Heart right ventricle (tissue), 16 donors: ENCODE data around the gene PEMT. TPM values are rescaled to one million over a fixed set of nuclear protein-coding genes. Genes with fewer than 3 reads are reported as not detected.
"Not testable (repeated sequence)": the region's sequence is repeated elsewhere in the genome, so short reads cannot be mapped to it uniquely, and the experiment has no call there.

ENCODE experiments used
- ATAC-seq, 8 donors: fragments of 200-7000 bp; cut with Tn5 transposase; one replicate each; pipeline ENCODE4 v1.9.1; 2020; ENCODE audit warnings: mild to moderate bottlenecking in 8 of 8, moderate library complexity in 8 of 8, moderate number of reproducible peaks in 1 of 8
- DNase-seq, 2 donors: peaks; one replicate each; pipeline ENCODE4 v3.0.0-alpha.2; 2020
- H3K27ac ChIP-seq, 10 donors: fragments of 200-600 bp; sonication (generic) in 2 of 10; one replicate each; pipeline versions ENCODE4 v1.5.0 to v1.8.0; 2020 to 2022; ENCODE audit warnings: mild to moderate bottlenecking in 3 of 10
- H3K27me3 ChIP-seq, 7 donors: fragments of 200-600 bp; one replicate each; pipeline ENCODE4 v1.8.0; 2021 to 2022; ENCODE audit warnings: mild to moderate bottlenecking in 2 of 7
- H3K36me3 ChIP-seq, 9 donors: fragments of 200-600 bp; sonication (generic) in 1 of 9; one replicate each; pipeline versions ENCODE4 v1.5.0 to v1.8.0; 2020 to 2022; ENCODE audit warnings: mild to moderate bottlenecking in 2 of 9
- H3K4me1 ChIP-seq, 9 donors: fragments of 200-600 bp; sonication (generic) in 1 of 9; one replicate each; pipeline versions ENCODE4 v1.5.0 to v1.8.0; 2020 to 2022; ENCODE audit warnings: mild to moderate bottlenecking in 4 of 9
- H3K4me3 ChIP-seq, 10 donors: fragments of 200-600 bp; sonication (generic) in 2 of 10; one replicate each; pipeline versions ENCODE4 v1.5.0 to v1.8.0; 2020 to 2022; ENCODE audit warnings: mild to moderate bottlenecking in 7 of 10, moderate library complexity in 2 of 10
- H3K9me3 ChIP-seq, 11 donors: fragments of 200-600 bp in 10 of 11; sonication (generic) in 2 of 11; one replicate each; pipeline versions ENCODE4 v1.5.0 to v1.8.0; 2013 to 2022; ENCODE audit warnings: mild to moderate bottlenecking in 2 of 11, control low read depth in 1 of 11, moderate library complexity in 1 of 11
- WGBS, 2 donors: extraction: QIAGEN DNeasy Blood & Tissue Kit; methylation state at CpG; one replicate each; pipeline ENCODE4 v1.1.7; 2013; ENCODE audit warnings: inconsistent platforms in 1 of 2; 5-methylcytosine and 5-hydroxymethylcytosine counted together
- intact Hi-C, 10 donors: fragments of 100-400 bp; cut with DNase I; formaldehyde crosslinking; loops; one replicate each; pipeline versions ENCODE4 v1.11.1 to v1.14.2; 2022
- polyA plus RNA-seq, 2 donors: library from polyadenylated mRNA; stranded (reverse); fragments of 200-250 nt; gene quantifications; one replicate each; pipeline ENCODE4 v1.2.3, GENCODE V29; 2013
- total RNA-seq, 10 donors: library from RNA; stranded (reverse); fragmentation: NEBNext Ultra II Directional in 3 of 10; extraction: Animal tissue kit (Norgen Biotek cat#: 25700) in 3 of 10; gene quantifications; one replicate each; pipeline versions ENCODE4 v1.2.1 to v1.2.4, GENCODE V29; 2021 to 2023
- TF ChIP-seq, protein P1 (sequence below), 9 donors: fragments of 200-600 bp; sonication (generic) in 2 of 9; IDR thresholded peaks; one replicate each; pipeline versions ENCODE4 v1.5.0 to v1.8.0; 2021 to 2022; ENCODE audit warnings: antibody characterized with exemption in 9 of 9, mild to moderate bottlenecking in 5 of 9, moderate library complexity in 1 of 9
- donor health status: Arrhythmogenic right ventricular cardiomyopathy.
- donor health status: ischemic (EF 13 %, LVEDD 7.1; RV severe dilation, severe dysfunction).
- donor health status: healthy with polysubstance abuse.
- donor health status: DM: no; HTN: yes; CAD: no.
- donor health status: DM: no; HTN: no; CAD: no.
- donor health status: ischemic (EF 25% LVEDD 6.9; RV normal size, moderate dysfunction).
- donor health status: ischemic (EF 25% LVEDD 5.7; RV mildly dilated, moderate dysfunction).
- donor health status: healthy.
- donor health status: DM: yes; HTN: yes; CAD: no.
- donor health status: Ischemic cardiomyopathy.
- donor health status: ischemic (EF 35%, LVEDD 5.7; RV mildly dilated, moderate dysfunction).
- donor health status: nonischemic (EF 11% LVEDD 7.7; RV severe dilation, severe dysfunction).
- donor health status: DM: yes; HTN: yes; CAD: no.
- donor health status: PGD.
- donor health status: ischemic (EF 29% LVEDD 5.4; RV normal size, mild dysfunction).
- donor health status: nonischemic (EF 23%, LVEDD 6.1; RV moderate dilation, normal function).

Gene PEMT
- total and polyA plus RNA-seq, 12 donors = 13.5 to 55.2 (median 22.0) TPM

DNA sequence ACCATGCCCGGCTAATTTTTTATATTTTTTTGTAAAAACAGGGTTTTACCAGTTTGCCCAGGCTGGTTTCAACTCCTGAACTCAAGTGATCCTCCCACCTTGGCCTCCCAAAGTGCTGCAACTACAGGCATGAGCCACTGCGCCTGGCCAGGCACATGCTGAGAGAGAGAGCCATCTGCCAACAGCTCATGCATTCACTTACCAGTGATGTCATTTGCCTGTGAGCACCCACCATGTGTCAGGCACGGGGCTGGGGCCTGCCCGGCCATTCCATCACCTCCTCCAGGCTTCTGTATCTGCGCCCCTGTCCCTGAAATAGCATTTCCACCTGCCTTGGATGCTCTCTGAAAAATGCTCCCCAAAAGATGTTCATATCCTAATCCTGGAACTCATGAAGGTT is 43.6 kb upstream of the PEMT start:
- Histone ChIP-seq H3K4me1 (peaks cover 0 to 12% (median 0%) of the 10 kb centered on the region in 9 donors), H3K27ac (no peak overlapping the region), H3K9me3 (peaks cover 0 to 9% (median 0%) of the 10 kb centered on the region in 11 donors), H3K27me3 (no peaks in the 10 kb centered on the region), H3K36me3 (no peaks in the 10 kb centered on the region), H3K4me3 (no peak overlapping the region)
- TF ChIP-seq, protein P1, sequence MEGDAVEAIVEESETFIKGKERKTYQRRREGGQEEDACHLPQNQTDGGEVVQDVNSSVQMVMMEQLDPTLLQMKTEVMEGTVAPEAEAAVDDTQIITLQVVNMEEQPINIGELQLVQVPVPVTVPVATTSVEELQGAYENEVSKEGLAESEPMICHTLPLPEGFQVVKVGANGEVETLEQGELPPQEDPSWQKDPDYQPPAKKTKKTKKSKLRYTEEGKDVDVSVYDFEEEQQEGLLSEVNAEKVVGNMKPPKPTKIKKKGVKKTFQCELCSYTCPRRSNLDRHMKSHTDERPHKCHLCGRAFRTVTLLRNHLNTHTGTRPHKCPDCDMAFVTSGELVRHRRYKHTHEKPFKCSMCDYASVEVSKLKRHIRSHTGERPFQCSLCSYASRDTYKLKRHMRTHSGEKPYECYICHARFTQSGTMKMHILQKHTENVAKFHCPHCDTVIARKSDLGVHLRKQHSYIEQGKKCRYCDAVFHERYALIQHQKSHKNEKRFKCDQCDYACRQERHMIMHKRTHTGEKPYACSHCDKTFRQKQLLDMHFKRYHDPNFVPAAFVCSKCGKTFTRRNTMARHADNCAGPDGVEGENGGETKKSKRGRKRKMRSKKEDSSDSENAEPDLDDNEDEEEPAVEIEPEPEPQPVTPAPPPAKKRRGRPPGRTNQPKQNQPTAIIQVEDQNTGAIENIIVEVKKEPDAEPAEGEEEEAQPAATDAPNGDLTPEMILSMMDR (IDR thresholded peaks at IDR 0.05) = no peak
- DNase-seq (no peak), ATAC-seq (no peak)
- intact Hi-C loops = loop anchor here in 1 of 10 donors (10.0 kb wide), 1 partner anchor 130 kb away; no protein-coding TSS in a partner anchor
- 92 to 93% methylated on average over 5 of the region's 5 CpGs for WGBS, 2 donors

DNA sequence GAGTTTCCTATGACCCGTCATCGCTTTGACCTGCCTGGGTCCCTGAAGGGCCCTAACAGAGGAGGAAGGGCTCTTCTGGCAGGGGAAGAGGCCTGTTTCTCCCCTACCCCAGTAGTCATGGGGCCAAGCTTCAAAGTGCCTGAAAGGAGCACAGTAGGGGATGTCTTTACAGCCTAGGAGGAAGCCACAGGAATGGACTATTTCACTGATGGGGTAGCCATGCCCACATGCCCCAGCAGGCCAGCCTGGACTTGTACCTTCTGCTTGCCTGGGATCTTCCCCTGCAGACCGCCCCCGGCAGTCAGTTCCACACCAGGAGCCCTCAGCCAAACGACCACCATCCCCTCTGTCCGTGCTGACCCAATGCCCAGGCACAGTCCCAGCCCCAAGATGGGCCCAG is 41.8 kb upstream of the PEMT start:
- intact Hi-C loops = loop anchor here in 1 of 10 donors (10.0 kb wide), 1 partner anchor 129 kb away; no protein-coding TSS in a partner anchor
- TF ChIP-seq, protein P1 (IDR thresholded peaks at IDR 0.05) = no peak
- Histone ChIP-seq H3K36me3 (no peaks in the 10 kb centered on the region), H3K27ac (no peak overlapping the region), H3K27me3 (no peaks in the 10 kb centered on the region), H3K4me1 (peaks cover 0 to 5% (median 0%) of the 10 kb centered on the region in 9 donors), H3K4me3 (no peak overlapping the region), H3K9me3 (peaks cover 0 to 9% (median 0%) of the 10 kb centered on the region in 11 donors)
- 89 to 91% methylated on average over 6 of the region's 6 CpGs for WGBS, 2 donors
- ATAC-seq (no peak), DNase-seq (no peak)

DNA sequence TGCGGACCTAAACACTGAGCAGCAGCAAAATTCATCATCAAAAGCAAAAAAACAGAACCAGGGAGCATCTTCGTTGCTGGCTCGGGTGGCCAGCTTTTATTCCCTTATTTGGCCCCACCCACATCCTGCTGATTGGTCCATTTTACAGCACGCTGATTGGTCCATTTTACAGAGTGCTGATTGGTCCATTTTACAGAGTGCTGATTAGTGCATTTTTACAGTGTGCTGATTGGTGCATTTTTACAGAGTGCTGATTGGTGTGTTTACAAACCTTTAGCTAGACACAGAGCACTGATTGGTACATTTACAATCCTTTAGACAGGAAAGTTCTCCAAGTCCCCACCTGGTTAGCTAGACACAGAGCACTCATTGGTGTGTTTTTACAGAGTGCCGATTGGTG is 41.2 kb upstream of the PEMT start:
- DNase-seq, H3K27me3 ChIP-seq, H3K4me1 ChIP-seq, H3K27ac ChIP-seq, H3K4me3 ChIP-seq, H3K36me3 ChIP-seq, ATAC-seq, H3K9me3 ChIP-seq: not testable (repeated sequence)
- intact Hi-C loops = loop anchor here in 1 of 10 donors (10.0 kb wide), 1 partner anchor 128 kb away; no protein-coding TSS in a partner anchor
- WGBS, 2 donors = 80 to 90% methylated on average over 5 of the region's 5 CpGs

DNA sequence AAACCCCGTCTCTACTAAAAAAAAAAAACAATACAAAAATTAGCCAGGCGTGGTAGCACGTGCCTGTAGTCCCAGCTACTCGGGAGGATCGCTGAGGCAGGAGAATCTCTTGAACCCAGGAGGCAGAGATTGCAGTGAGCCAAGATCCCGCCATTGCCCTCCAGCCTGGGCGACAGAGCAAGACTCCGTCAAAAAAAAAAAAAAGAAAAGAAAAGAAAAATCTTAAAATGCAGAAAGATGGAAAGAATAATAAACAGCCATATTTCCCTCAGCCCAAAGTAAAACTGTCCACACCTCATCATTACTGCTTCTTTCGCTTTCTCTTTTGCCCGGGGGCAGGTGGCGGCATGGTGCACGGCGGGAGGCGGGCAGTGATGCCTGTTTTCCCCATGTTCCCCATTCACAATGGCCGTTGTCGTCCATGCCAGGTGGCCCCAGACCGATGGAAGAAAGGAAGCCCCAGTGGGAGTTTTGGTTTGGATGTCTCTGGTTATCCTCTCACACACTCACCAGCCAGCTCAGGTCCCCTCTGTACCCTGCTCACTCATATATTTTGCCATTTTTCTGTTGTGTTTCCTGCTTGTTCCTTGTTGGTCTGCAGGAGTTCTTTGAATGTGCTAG is 37.0 kb upstream of the PEMT start:
- Histone ChIP-seq H3K36me3 (no peaks in the 10 kb centered on the region), H3K9me3 (peaks cover 0 to 5% (median 0%) of the 10 kb centered on the region in 11 donors), H3K4me1 (peaks cover 0 to 6% (median 0%) of the 10 kb centered on the region in 9 donors), H3K27ac (peak overlapping the region in 1 of 10 donors; percentile 58), H3K4me3 (peak overlapping the region in 1 of 10 donors; percentile 34), H3K27me3 (no peaks in the 10 kb centered on the region)
- intact Hi-C loops = loop anchor here in 1 of 10 donors (5.0 kb wide), 1 partner anchor 381 kb away; no protein-coding TSS in a partner anchor
- ATAC-seq = no peak
- DNase-seq = no peak
- WGBS, 2 donors = 70 to 72% methylated on average over 17 of the region's 17 CpGs
- TF ChIP-seq, protein P1 (IDR thresholded peaks at IDR 0.05) = no peak

DNA sequence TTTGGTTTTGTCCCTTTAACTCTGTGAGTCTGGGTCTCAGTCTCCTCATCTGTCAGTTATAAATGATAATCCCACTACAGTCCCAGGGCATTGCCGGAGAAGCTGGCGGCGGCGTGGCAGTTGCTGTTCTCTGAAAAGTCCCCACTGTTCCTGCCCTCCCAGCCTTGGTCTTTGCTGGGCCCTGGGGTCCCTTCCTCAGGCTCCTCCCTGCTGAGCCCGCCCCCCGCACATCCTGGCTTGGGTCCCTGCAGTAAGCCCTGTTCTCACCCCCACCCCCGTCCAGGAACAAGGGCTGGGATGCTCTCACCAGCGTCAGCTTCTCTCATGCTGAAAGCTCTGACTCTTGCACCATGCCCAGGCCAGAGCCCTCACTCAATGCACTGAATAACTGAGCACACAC is 35.3 kb upstream of the PEMT start:
- Histone ChIP-seq H3K4me3 (no peak overlapping the region), H3K27ac (no peak overlapping the region), H3K36me3 (no peaks in the 10 kb centered on the region), H3K9me3 (no peaks in the 10 kb centered on the region), H3K27me3 (no peaks in the 10 kb centered on the region), H3K4me1 (peaks cover 0 to 6% (median 0%) of the 10 kb centered on the region in 9 donors)
- 77 to 78% methylated on average over 8 of the region's 8 CpGs for WGBS, 2 donors
- ATAC-seq (no peak), DNase-seq (no peak)
- intact Hi-C loops = loop anchor here in 1 of 10 donors (5.0 kb wide), 1 partner anchor 380 kb away; no protein-coding TSS in a partner anchor
- TF ChIP-seq, protein P1 (IDR thresholded peaks at IDR 0.05) = no peak
